K562 treated with DMSO at 1 percent for 24 hours (cell line): ENCODE measurements around the gene COL2A1. TPM values are rescaled to one million over a fixed set of nuclear protein-coding genes. Genes with fewer than 3 reads are reported as not detected.

Source experiments
- total RNA-seq: library from RNA; unstranded; fragments of 300-600 nt; gene quantifications from 2 replicates; pipeline ENCODE4 v1.2.3, GENCODE V29; 2022; ENCODE audit warnings: low read depth; ENCODE audit not compliant: insufficient read depth

COL2A1 gene
- total RNA-seq, result not detected in 2 replicates

DNA sequence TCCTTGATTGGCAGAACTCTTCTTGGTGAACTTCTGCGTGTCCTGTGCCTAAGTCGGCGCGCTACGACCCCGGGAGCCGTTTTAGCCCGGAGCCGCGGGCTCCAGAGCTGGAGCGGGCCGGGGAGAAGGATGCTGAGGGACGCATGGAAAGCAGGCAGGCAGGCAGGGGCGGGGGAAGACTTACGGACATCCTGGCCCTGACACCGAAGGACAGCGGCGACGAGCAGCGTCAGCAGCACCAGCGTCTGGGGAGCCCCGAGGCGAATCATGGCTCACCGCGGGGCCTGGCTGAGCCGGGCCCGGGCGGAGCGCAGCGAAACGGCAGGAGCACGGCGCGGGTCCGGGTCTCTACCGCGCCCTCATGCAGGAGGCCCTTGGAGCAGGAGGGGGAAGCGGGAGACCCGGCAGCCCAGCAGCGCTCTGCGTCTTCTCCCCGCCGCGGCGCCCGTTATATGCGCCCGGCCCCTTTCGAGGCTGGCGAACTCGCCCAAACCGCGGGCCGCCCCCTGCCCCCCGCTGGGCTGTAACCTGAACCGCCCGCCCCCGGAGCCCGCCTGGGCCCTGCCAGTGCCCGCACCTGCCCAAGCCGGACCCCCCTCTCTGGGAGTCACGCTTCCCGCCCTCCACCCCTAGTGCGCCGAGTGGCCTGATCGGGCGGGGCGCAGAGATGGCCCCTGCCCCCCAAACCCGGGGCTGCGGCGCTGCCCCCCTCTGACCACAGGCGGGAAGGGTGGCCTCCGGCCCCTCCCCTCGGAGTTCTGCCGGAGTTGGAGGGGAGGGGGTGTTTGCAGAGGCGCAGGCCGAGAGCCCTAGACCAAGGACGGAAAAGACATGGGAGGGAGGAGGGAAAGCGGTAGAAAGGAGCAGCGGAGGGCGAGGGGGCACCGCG, at the start of gene COL2A1:
TSS of gene COL2A1 (minus strand) at position 424 of the 889 bp plus-strand sequence. CDS start at position 269, 155 bp downstream.

DNA sequence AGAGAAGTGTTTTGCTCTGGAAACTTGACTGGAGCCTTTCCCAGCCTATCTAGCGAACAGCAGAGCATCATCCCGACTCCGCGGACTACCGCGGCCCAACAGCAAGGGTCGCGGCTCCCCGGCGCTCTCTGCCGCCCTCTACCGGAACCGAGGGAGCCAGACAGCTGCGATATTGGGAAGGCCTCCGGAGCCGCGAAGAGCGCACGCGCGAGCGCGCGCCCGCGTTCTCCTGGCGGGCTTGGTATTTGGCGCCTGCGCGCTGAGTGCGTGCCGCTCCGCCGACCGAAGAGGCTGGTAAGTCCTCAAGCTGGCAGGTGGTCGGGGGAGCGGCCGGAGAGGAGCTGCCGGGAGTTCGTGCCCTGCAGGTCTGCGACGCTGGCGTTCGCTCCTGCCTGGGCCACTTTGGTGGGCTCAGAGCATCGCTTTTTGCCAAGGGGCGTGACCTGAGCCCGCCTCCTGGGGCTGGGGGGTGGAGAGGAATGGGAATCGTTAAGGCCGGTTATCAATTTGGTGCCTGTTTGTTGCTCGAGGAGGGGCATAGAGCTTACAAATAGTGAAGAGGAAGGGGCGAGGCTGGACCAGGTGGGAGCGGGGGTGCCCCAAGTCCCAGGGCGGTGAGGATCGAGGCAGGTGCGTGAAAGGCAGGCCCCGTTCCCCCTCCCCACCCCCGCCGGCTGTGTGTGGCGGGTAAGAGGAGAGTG, 40.8 kb downstream of the COL2A1 start, which contains the start of gene TMEM106C:
TSS of gene TMEM106C (plus strand) at position 257 of the 701 bp plus-strand sequence. CDS start 641 bp downstream, outside the sequence.

Other genes starting within 250 kb of the COL2A1 start
- gene RAPGEF3, start 245.6 kb downstream of the COL2A1 start, total RNA-seq, result 1.1 and 1.2 TPM in 2 replicates
- 43.7 and 52.7 TPM in 2 replicates for gene SLC48A1, start 231.2 kb downstream of the COL2A1 start, total RNA-seq
- 57.4 and 60.6 TPM in 2 replicates for gene HDAC7, start 184.6 kb downstream of the COL2A1 start, total RNA-seq
- 4.2 and 4.6 TPM in 2 replicates for gene VDR, start 99.5 kb downstream of the COL2A1 start, total RNA-seq
- gene TMEM106C, start 40.9 kb downstream of the COL2A1 start, total RNA-seq, result 167 and 170 TPM in 2 replicates
- 12.3 and 13.6 TPM in 2 replicates for gene SENP1, start 101.6 kb upstream of the COL2A1 start, total RNA-seq
- gene PFKM, start 114.9 kb upstream of the COL2A1 start, total RNA-seq, result 38.2 and 42.0 TPM in 2 replicates
- 26.1 and 29.5 TPM in 2 replicates for gene ASB8, start 153.0 kb upstream of the COL2A1 start, total RNA-seq
- gene CCDC184, start 179.2 kb upstream of the COL2A1 start, total RNA-seq, result 0.71 and 0.89 TPM in 2 replicates
- gene OR10AD1, start 198.8 kb upstream of the COL2A1 start, total RNA-seq, result 0.45 TPM in 1 of 2 replicates, not detected in the other